ENCODE measurements around the gene TNRC6A.

DNA sequence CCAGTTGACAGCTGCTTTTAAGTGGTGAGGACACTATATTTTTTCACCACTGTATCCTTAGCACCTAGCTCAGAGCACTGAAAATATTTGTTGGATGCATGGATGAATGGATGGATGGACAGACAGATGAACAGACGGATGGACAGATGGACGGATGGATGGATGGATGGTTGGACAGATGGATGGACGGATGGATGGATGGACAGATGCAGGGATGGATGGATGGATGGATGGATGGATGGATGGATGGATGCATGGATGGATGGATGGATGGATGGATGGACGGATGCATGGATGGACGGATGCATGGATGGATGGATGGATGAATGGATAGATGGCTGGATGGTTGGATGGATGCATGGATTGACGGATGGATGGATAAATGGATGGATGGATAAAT is 103.9 kb downstream of the TNRC6A start:
- TF ChIP-seq EZH2 (IDR thresholded peaks at IDR 0.05; ENCODE audit: low read length, unreplicated experiment) (no peak), EZH2phosphoT487 (IDR thresholded peaks at IDR 0.05; ENCODE audit: borderline replicate concordance, low read length) (no peak)
- TF ChIP-seq, protein P1, sequence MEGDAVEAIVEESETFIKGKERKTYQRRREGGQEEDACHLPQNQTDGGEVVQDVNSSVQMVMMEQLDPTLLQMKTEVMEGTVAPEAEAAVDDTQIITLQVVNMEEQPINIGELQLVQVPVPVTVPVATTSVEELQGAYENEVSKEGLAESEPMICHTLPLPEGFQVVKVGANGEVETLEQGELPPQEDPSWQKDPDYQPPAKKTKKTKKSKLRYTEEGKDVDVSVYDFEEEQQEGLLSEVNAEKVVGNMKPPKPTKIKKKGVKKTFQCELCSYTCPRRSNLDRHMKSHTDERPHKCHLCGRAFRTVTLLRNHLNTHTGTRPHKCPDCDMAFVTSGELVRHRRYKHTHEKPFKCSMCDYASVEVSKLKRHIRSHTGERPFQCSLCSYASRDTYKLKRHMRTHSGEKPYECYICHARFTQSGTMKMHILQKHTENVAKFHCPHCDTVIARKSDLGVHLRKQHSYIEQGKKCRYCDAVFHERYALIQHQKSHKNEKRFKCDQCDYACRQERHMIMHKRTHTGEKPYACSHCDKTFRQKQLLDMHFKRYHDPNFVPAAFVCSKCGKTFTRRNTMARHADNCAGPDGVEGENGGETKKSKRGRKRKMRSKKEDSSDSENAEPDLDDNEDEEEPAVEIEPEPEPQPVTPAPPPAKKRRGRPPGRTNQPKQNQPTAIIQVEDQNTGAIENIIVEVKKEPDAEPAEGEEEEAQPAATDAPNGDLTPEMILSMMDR (conservative IDR thresholded peaks at IDR 0.05; ENCODE audit: low read depth, low read length): no peak

Measured in PC-3 (cell line).